GM12891 (cell line): ENCODE data around the gene KRTAP12-1. TPM values are rescaled to one million over a fixed set of nuclear protein-coding genes. Genes with fewer than 3 reads are reported as not detected.

Source experiments
- DNase-seq: peaks from one replicate; pipeline ENCODE4 v3.0.0; 2011; ENCODE audit warnings: low spot score; ENCODE audit not compliant: insufficient read length
- FAIRE-seq: peaks from 2 replicates; lab custom pipeline; 2011; peaks lifted over from hg19 to GRCh38; lab: Jason Lieb, UNC
- PAX5 ChIP-seq: IDR thresholded peaks from 2 replicates; pipeline ENCODE4 v1.6.1; 2011; ENCODE audit warnings: low read length, moderate library complexity, mild to moderate bottlenecking; ENCODE audit not compliant: insufficient read depth, severe bottlenecking
- POLR2A ChIP-seq: IDR thresholded peaks from 2 replicates; pipeline ENCODE4 v1.6.1; 2011; ENCODE audit warnings: low read depth, low read length, control low read depth
- POLR2AphosphoS5 ChIP-seq: IDR thresholded peaks from 2 replicates; pipeline ENCODE4 v1.6.1; 2011; ENCODE audit warnings: low read depth, low read length, control low read depth
- POU2F2 ChIP-seq: IDR thresholded peaks from 2 replicates; pipeline ENCODE4 v1.6.1; 2011; ENCODE audit warnings: low read depth, mild to moderate bottlenecking, control low read depth, low read length, moderate library complexity
- SPI1 ChIP-seq: IDR thresholded peaks from 2 replicates; pipeline ENCODE4 v1.6.1; 2011; ENCODE audit warnings: low read depth, low read length, control low read depth
- TAF1 ChIP-seq: IDR thresholded peaks from 2 replicates; pipeline ENCODE4 v1.6.1; 2011; ENCODE audit warnings: low read depth, low read length, control low read depth
- polyA plus RNA-seq: library from polyadenylated mRNA; unstranded; fragments of >200 nt; gene quantifications from one replicate; pipeline ENCODE4 v1.2.1, GENCODE V29; 2012; ENCODE audit warnings: low read depth, missing spikeins, inconsistent platforms; ENCODE audit not compliant: missing spikeins

The KRTAP12-1 gene, protein sequence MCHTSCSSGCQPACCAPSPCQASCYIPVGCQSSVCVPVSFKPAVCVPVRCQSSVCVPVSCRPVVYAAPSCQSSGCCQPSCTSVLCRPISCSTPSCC
- polyA plus RNA-seq, result not detected

DNA sequence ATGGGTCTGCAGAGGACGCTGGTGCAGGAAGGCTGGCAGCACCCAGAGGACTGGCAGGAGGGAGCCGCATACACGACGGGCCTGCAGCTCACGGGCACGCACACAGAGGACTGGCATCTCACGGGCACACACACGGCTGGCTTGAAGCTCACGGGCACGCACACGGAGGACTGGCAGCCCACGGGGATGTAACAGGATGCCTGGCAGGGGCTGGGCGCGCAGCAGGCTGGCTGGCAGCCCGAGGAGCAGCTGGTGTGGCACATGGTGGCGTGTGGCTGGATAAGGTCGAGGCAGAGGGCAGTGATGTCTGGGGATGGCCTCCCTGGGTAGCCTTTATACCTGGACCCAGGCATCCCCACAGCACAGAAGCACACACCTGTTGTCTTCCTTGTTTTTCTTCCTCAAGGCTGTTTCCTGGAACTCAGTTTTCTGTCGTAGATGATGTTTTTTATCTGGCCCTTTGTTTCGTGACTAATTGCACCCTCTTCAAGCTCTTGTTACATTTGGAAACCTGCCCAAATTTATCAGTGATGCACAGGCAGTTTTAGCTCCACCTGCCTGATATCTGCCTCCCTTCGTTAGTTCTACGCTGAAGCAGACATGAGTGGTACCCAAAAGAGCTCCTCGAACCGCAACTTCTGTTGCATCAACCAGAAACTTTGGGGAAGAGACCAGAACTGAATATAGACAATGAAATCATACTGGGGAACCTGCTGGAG, at the start of gene KRTAP12-1:
TSS of gene KRTAP12-1 (minus strand) at position 303 of the 719 bp plus-strand sequence. CDS start at position 263, 40 bp downstream.
- TF ChIP-seq PAX5, result no peak
- no peak for TF ChIP-seq POLR2AphosphoS5
- TF ChIP-seq TAF1, result no peak
- no peak for TF ChIP-seq POLR2A
- TF ChIP-seq SPI1, result no peak
- no peak for TF ChIP-seq POU2F2
- DNase-seq (no peak), FAIRE-seq (no peak)

- FAIRE-seq, result no peak
- DNase-seq, result no peak
Measured at GRCh38 chr21:44730951-44731579, 49.1 kb upstream of the KRTAP12-1 start.

DNA sequence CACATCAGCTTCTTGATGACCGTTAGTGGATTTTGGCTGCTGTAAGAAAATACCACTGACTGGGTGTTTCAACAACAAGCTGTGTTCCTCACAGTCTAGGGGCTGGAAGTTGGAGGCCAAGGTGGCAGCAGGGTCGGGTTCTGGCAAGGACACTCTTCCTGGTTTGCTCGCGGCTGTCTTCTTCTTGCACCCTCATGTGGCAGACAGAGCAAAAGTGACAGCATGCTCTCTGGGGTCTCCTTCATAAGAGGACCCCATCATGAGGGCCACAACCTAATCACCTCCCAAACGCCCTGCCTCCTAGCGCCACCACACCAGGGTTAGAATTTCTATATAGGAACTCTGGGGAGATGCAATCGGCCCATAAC, 48.0 kb upstream of the KRTAP12-1 start:
- FAIRE-seq (no peak), DNase-seq (no peak)
- TF ChIP-seq SPI1 (no peak), PAX5 (no peak), POLR2A (no peak)

More at GRCh38 chr21:44730951-44731579, 49.1 kb upstream of the KRTAP12-1 start:
- TF ChIP-seq POLR2A (no peak), POU2F2 (no peak), TAF1 (no peak), POLR2AphosphoS5 (no peak), PAX5 (no peak), SPI1 (no peak)

DNA sequence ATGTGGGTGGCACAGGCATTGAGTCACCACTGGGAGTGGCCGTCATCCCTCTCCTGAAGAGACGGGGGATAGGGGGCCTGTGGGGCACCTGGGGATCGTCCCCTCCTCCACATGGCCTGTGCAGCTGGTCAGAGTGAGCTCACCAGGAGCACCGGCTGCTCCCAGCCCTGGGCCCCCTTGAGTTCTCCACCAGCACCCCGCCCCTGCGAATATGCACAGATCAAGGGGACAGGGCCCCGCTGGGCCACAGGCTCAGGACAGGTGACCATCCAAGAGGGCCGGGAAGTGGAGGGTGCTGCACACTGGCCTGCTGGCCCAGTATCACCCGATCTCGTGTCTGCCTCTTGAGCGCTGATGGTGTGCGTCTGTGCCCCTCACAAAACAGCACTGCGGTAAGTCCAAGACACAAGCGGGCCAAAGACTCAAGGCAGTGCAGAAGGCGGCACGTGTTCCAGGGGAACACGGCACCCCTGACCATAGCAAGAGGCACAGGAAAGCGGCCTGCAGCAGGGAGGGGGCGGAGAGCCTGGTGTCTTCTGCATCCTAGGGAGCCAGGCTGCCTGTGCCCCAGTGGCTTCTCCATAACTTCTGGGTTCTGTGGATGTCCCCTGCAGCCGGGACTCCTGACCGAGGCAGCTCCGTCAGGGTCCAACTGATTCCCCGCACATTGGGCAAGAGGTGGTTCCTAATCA, 47.5 kb upstream of the KRTAP12-1 start:
- no peak for TF ChIP-seq POLR2AphosphoS5
- TF ChIP-seq PAX5, result no peak
- DNase-seq, result no peak
- no peak for FAIRE-seq

- DNase-seq (no peak), FAIRE-seq (no peak)
- TF ChIP-seq POU2F2 (no peak), SPI1 (no peak), TAF1 (no peak), POLR2A (no peak), POLR2AphosphoS5 (no peak), PAX5 (no peak)
Measured at GRCh38 chr21:44728716-44729115, 46.8 kb upstream of the KRTAP12-1 start.

GRCh38 chr21:44727757-44728156, 45.8 kb upstream of the KRTAP12-1 start:
- DNase-seq (no peak), FAIRE-seq (no peak)
- TF ChIP-seq POU2F2 (no peak), SPI1 (no peak), PAX5 (no peak), POLR2A (no peak), TAF1 (no peak)

DNA sequence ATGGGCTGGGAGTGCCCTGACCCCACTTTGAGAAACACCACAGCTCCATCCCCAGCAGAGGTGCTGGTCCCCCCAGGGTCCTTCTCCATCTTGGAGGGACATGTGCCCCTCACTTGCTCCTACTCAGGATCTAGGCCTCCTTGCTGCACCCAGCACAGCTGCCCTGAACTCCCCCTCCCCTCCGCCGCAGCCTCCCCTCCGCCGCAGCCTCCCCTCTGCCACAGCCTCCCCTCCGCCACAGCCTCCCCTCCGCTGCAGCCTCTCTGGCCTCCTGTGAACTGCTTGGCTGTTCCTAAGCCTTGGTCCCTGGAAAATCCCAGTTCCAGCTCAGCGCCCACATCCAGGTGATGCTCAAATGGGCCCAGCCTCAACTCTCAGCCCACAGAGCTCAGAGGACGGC, 45.4 kb upstream of the KRTAP12-1 start:
- no peak for TF ChIP-seq TAF1
- no peak for TF ChIP-seq POU2F2
- no peak for TF ChIP-seq PAX5
- TF ChIP-seq SPI1, result no peak
- no peak for TF ChIP-seq POLR2AphosphoS5
- TF ChIP-seq POLR2A, result no peak
- FAIRE-seq (no peak), DNase-seq (no peak)

- TF ChIP-seq TAF1 (no peak), PAX5 (no peak), POU2F2 (no peak), POLR2AphosphoS5 (no peak), POLR2A (no peak), SPI1 (no peak)
- DNase-seq (no peak), FAIRE-seq (no peak)
Measured at GRCh38 chr21:44726826-44727225, 44.9 kb upstream of the KRTAP12-1 start.

GRCh38 chr21:44724926-44725325, 43.0 kb upstream of the KRTAP12-1 start:
- no peak for TF ChIP-seq POLR2AphosphoS5
- TF ChIP-seq PAX5, result no peak
- TF ChIP-seq POU2F2, result no peak
- no peak for TF ChIP-seq TAF1
- TF ChIP-seq SPI1, result no peak
- TF ChIP-seq POLR2A, result no peak
- FAIRE-seq (no peak), DNase-seq (no peak)

- TF ChIP-seq TAF1 (no peak), PAX5 (no peak), POU2F2 (no peak), SPI1 (no peak), POLR2AphosphoS5 (no peak), POLR2A (no peak)
- DNase-seq (no peak), FAIRE-seq (no peak)
Measured at GRCh38 chr21:44724196-44724595, 42.2 kb upstream of the KRTAP12-1 start.
